ENCODE data around the gene CAMTA1. TPM values are rescaled to one million over a fixed set of nuclear protein-coding genes. Genes with fewer than 3 reads are reported as not detected.

The CAMTA1 gene
- total RNA-seq, 1 experiment from 2014 or later = 69.5 TPM

- BruUV-seq (replicated peaks) = no TSS peak
- POLR2A ChIA-PET = no interaction called here
These were observed 405.0 kb downstream of the CAMTA1 start for GRCh38 chr1:7190261-7190660.

DNA sequence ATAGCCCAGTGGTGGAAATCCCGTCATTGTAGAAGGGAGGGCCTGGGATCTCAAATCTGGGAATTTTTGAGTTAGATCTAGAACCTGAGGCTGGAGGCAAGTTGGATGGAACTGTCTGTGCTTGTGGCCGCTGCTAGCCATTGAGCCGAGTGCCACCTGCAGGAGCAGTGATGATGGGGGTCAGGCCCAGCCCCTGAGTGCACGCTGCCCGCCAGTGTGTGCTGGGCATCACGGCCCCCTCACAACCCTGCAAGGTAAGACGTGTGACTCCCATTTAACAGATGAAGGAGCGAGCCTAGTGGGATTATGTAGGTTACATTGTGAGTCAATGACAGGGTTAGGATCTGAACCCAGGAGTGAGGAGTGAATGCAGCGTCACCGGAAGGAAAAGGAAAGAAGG lies 407.2 kb downstream of the CAMTA1 start:
- CTCF ChIA-PET = no interaction called here
- no peaks in the 10 kb centered on the region for H3K9me2 ChIP-seq (ENCODE audit: insufficient read depth)
- RAD21 ChIA-PET (ENCODE audit: low non-redundant PET in 1 of 2, low total read pairs in 2 of 2, uncharacterized antibody in 2 of 2, unreplicated experiment in 2 of 2) = no interaction called here
- no peaks in the 10 kb centered on the region for H3K9me3 ChIP-seq (ENCODE audit: control insufficient read depth in 1 of 2, insufficient read depth in 1 of 2, low read depth in 1 of 2, low read length in 2 of 2)
- H3K9ac ChIP-seq (ENCODE audit: low read length) = no peak overlapping the region
- no peak for DNase-seq (ENCODE audit: low read depth, low spot score)
- no peak overlapping the region for H3K4me2 ChIP-seq (ENCODE audit: low read length)
- H3K27me3 ChIP-seq (ENCODE audit: insufficient read depth, low read length) = peaks cover 10% of the 10 kb centered on the region; the same call in 1 of the 2 replicates
- BruUV-seq (replicated peaks) = no TSS peak
- no peak overlapping the region for H3K27ac ChIP-seq (ENCODE audit: low read depth, low read length)
- POLR2A ChIA-PET = no interaction called here
- H3K4me1 ChIP-seq (ENCODE audit: control insufficient read depth in 1 of 2, insufficient read depth in 2 of 2, low read length in 2 of 2) = no peaks in the 10 kb centered on the region
- H3K79me2 ChIP-seq (ENCODE audit: insufficient read depth, low read length) = no peaks in the 10 kb centered on the region
- ATAC-seq = no peak
- no peak overlapping the region for H2AFZ ChIP-seq (ENCODE audit: low read depth, low read length, poor library complexity, severe bottlenecking)
- H3K36me3 ChIP-seq (ENCODE audit: control insufficient read depth in 1 of 2, insufficient read depth in 2 of 2, low read length in 2 of 2) = no peaks in the 10 kb centered on the region
- intact Hi-C loops (cut with micrococcal nuclease) = no loop called here
- no peaks in the 10 kb centered on the region for H4K20me1 ChIP-seq (ENCODE audit: insufficient read depth)
- H3K4me3 ChIP-seq (replicated peaks in 1 of 2; ENCODE audit: low read depth in 1 of 2, low read length in 2 of 2) = no peak overlapping the region
- TF ChIP-seq ZNF274 (IDR thresholded peaks at IDR 0.05; ENCODE audit: low read depth, low read length) (no peak), EZH2phosphoT487 (IDR thresholded peaks at IDR 0.05; ENCODE audit: borderline replicate concordance) (no peak), JUND (IDR thresholded peaks at IDR 0.05) (no peak), POLR2AphosphoS5 (IDR thresholded peaks at IDR 0.05; ENCODE audit: low read depth, low read length) (no peak), ATF3 (IDR thresholded peaks at IDR 0.05) (no peak), ZFX (IDR thresholded peaks at IDR 0.05) (no peak), RAD21 (IDR thresholded peaks at IDR 0.05; ENCODE audit: low read depth) (no peak), ZBTB33 (IDR thresholded peaks at IDR 0.05; ENCODE audit: extremely low read depth, insufficient replicate concordance, low read length) (no peak), SRF (IDR thresholded peaks at IDR 0.05; ENCODE audit: low read depth) (no peak), FOSL1 (IDR thresholded peaks at IDR 0.05; ENCODE audit: low read depth) (no peak)

More at GRCh38 chr1:7190261-7190660, 405.0 kb downstream of the CAMTA1 start:
- H3K9me2 ChIP-seq (ENCODE audit: insufficient read depth) = no peaks in the 10 kb centered on the region
- ATAC-seq (no peak), DNase-seq (ENCODE audit: low read depth, low spot score) (no peak)
- no peak overlapping the region for H2AFZ ChIP-seq (ENCODE audit: low read depth, low read length, poor library complexity, severe bottlenecking)
- peaks cover 0 to 8% of the 10 kb centered on the region in 2 experiments; a peak in 3 of 4 replicates for H3K4me1 ChIP-seq (ENCODE audit: control insufficient read depth in 1 of 2, insufficient read depth in 2 of 2, low read length in 2 of 2)
- TF ChIP-seq ZBTB33 (IDR thresholded peaks at IDR 0.05; ENCODE audit: extremely low read depth, insufficient replicate concordance, low read length) (no peak), SRF (IDR thresholded peaks at IDR 0.05; ENCODE audit: low read depth) (no peak), ATF3 (IDR thresholded peaks at IDR 0.05) (no peak), JUND (IDR thresholded peaks at IDR 0.05) (no peak)
- H3K27ac ChIP-seq (ENCODE audit: low read depth, low read length) = no peak overlapping the region
- no peaks in the 10 kb centered on the region for H3K9me3 ChIP-seq (ENCODE audit: control insufficient read depth in 1 of 2, insufficient read depth in 1 of 2, low read depth in 1 of 2, low read length in 2 of 2)
- H4K20me1 ChIP-seq (ENCODE audit: insufficient read depth) = no peaks in the 10 kb centered on the region
- no peak overlapping the region for H3K4me2 ChIP-seq (ENCODE audit: low read length)
- no peak overlapping the region for H3K9ac ChIP-seq (ENCODE audit: low read length)
- intact Hi-C loops (cut with micrococcal nuclease) = no loop called here
- CTCF ChIA-PET = interaction anchor here (1.5 kb wide), 1 partner anchor 17 kb away, joined by 3 read pairs; no protein-coding TSS in a partner anchor
- RAD21 ChIA-PET (ENCODE audit: low non-redundant PET in 1 of 2, low total read pairs in 2 of 2, uncharacterized antibody in 2 of 2, unreplicated experiment in 2 of 2) = no interaction called here
- no peaks in the 10 kb centered on the region for H3K79me2 ChIP-seq (ENCODE audit: insufficient read depth, low read length)
- H3K36me3 ChIP-seq (ENCODE audit: control insufficient read depth in 1 of 2, insufficient read depth in 2 of 2, low read length in 2 of 2) = no peaks in the 10 kb centered on the region
- H3K4me3 ChIP-seq (replicated peaks in 1 of 2; ENCODE audit: low read depth in 1 of 2, low read length in 2 of 2) = no peak overlapping the region
- peaks cover 10% of the 10 kb centered on the region; the same call in 1 of the 2 replicates for H3K27me3 ChIP-seq (ENCODE audit: insufficient read depth, low read length)

Measured in HCT116 (cell line).